HepG2 (cell line): Measurements from ENCODE around the gene IGFBP5.

Experiments
- EZH2 ChIP-seq: conservative IDR thresholded peaks from 2 replicates; pipeline ENCODE4 v1.6.1; 2012; ENCODE audit warnings: mild to moderate bottlenecking, low read depth, low read length, moderate library complexity
- FOXA1 ChIP-seq, 2 experiments: fragments of 450-650 bp in 1 of 2; sonication (generic) in 1 of 2; formaldehyde crosslinking in 1 of 2; IDR thresholded peaks; 2 replicates each; pipeline versions ENCODE4 v1.4.0 to v1.6.1; 2016 to 2020; ENCODE audit warnings: missing genetic modification reagents in 1 of 2
- POLR2AphosphoS5 ChIP-seq: IDR thresholded peaks from 2 replicates; pipeline ENCODE4 v1.6.1; 2012; ENCODE audit warnings: low read depth, low read length
- ZNF776 ChIP-seq: sonication (generic); formaldehyde crosslinking; IDR thresholded peaks from 2 replicates; pipeline ENCODE4 v1.4.0; 2020; ENCODE audit warnings: mild to moderate bottlenecking, missing genetic modification reagents
- TF ChIP-seq, protein P1 (sequence below): sonication (generic); formaldehyde crosslinking; IDR thresholded peaks from 2 replicates; pipeline ENCODE4 v1.5.0; 2020; ENCODE audit warnings: mild to moderate bottlenecking, missing genetic modification reagents, moderate library complexity
- TF ChIP-seq, protein P2 (sequence below): IDR thresholded peaks from 2 replicates; pipeline ENCODE4 v1.6.1; 2016; ENCODE audit warnings: low read depth

- TF ChIP-seq, protein P1, sequence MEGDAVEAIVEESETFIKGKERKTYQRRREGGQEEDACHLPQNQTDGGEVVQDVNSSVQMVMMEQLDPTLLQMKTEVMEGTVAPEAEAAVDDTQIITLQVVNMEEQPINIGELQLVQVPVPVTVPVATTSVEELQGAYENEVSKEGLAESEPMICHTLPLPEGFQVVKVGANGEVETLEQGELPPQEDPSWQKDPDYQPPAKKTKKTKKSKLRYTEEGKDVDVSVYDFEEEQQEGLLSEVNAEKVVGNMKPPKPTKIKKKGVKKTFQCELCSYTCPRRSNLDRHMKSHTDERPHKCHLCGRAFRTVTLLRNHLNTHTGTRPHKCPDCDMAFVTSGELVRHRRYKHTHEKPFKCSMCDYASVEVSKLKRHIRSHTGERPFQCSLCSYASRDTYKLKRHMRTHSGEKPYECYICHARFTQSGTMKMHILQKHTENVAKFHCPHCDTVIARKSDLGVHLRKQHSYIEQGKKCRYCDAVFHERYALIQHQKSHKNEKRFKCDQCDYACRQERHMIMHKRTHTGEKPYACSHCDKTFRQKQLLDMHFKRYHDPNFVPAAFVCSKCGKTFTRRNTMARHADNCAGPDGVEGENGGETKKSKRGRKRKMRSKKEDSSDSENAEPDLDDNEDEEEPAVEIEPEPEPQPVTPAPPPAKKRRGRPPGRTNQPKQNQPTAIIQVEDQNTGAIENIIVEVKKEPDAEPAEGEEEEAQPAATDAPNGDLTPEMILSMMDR: no peak
- TF ChIP-seq POLR2AphosphoS5 (no peak), FOXA1 (IDR thresholded peaks at IDR 0.05) (no peak), FOXA1 (CRISPR knock-in tag; IDR thresholded peaks at IDR 0.05) (no peak), ZNF776 (CRISPR knock-in tag) (no peak), EZH2 (no peak)
- TF ChIP-seq, protein P2, sequence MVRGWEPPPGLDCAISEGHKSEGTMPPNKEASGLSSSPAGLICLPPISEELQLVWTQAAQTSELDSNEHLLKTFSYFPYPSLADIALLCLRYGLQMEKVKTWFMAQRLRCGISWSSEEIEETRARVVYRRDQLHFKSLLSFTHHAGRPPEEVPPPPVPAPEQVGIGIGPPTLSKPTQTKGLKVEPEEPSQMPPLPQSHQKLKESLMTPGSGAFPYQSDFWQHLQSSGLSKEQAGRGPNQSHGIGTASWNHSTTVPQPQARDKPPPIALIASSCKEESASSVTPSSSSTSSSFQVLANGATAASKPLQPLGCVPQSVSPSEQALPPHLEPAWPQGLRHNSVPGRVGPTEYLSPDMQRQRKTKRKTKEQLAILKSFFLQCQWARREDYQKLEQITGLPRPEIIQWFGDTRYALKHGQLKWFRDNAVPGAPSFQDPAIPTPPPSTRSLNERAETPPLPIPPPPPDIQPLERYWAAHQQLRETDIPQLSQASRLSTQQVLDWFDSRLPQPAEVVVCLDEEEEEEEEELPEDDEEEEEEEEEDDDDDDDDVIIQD (CRISPR knock-in tag): no peak
These were observed 44.6 kb downstream of the IGFBP5 start for GRCh38 chr2:216650626-216651257.
